ENCODE results near the gene STRBP. TPM values are rescaled to one million over a fixed set of nuclear protein-coding genes. Genes with fewer than 3 reads are reported as not detected.
"Not testable (repeated sequence)": the region's sequence is repeated elsewhere in the genome, so short reads cannot be mapped to it uniquely, and the experiment has no call there.

The STRBP gene
- polyA plus RNA-seq, 3 donors: 47.6 to 59.4 (median 52.2) TPM

DNA sequence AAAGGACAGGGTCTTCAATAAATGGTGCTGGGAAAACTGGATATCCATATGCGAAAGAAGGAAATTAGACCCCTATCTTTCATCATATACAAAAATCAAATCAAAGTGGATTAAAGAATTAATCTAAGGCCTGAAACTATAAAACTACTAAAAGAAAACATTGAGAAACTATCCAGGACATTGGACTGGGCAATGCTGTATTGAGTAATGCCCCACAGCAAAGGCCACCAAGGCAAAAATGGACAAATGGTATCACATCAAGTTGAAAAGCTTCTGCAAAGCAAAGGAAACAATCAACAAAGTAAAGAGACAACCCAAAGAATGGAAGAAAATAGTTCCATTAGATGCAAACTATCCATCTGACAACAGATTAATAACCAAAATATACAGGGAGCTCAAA, 72.3 kb downstream of the STRBP start:
- DNase-seq: no peak

- DNase-seq: no peak
Observed at GRCh38 chr9:123194023-123194422, 74.4 kb downstream of the STRBP start.

- peak; percentile 14 for DNase-seq
Observed at GRCh38 chr9:123191680-123192079, 76.7 kb downstream of the STRBP start.

DNA sequence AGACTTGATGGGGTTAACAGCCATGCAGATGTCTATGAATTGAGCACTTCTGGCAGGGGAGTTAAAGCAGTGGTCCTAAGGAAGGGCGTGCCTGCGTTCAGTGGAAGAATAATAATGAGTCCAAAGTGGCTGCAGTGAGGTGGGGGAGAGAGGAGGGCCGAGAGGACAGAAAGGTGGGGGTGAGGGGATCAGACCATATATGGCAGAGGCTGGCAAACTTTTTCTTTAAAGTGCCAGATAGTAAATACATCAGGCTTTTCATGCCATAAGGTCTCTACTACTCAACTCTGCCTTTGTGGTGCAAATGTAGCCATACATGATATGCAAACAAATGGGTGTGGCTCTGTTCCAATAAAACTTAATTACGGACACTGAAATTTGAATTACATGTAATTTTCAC, 77.1 kb downstream of the STRBP start:
- no peak for DNase-seq

- no peak for DNase-seq
Observed at GRCh38 chr9:123187131-123187530, 81.3 kb downstream of the STRBP start.

DNA sequence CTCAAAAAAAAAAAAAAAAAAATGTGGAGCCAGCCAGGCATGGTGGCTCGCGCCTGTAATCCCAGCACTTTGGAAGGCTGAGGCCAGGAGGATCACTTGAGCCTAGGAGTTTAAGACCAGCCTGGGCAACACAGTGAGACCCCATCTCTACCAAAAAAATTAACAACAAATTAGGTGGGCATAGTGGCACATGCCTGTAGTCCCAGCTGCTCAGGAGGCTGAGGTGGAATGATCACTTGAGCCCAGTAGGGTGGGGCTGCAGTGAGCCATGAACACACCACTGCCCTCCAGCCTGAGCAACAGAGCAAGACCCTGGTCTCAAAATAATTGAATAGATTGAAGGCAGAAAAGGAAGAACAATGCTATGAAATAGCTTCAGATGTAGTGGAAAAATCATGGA, 82.4 kb downstream of the STRBP start:
- not testable (repeated sequence) for DNase-seq

- no peak for DNase-seq
Observed at GRCh38 chr9:123176949-123177348, 91.4 kb downstream of the STRBP start.

- DNase-seq: no peak
Observed at GRCh38 chr9:123175854-123176629, 92.3 kb downstream of the STRBP start.

GRCh38 chr9:123174887-123175518, 93.4 kb downstream of the STRBP start:
- no peak for DNase-seq

GRCh38 chr9:123174079-123174478, 94.3 kb downstream of the STRBP start:
- no peak for DNase-seq

DNA sequence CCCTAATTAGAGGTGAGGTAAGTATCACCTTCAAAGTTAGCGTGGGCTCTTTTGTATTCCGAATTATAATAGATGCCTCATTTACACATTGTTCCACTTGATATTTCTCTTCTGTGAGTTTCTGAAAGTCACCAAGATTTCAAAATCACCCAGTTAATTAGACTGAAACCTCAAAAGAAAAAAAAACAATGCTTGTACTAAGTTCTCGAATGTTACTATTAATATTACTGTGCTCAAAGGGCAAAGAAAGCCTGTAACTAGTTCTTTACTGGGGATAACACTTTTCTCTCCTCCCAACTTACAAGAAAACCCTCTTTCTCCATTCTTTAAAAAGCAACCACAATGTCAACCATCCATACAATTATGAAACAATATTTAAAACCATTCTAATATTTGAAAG, 98.5 kb downstream of the STRBP start:
- DNase-seq: no peak

DNA sequence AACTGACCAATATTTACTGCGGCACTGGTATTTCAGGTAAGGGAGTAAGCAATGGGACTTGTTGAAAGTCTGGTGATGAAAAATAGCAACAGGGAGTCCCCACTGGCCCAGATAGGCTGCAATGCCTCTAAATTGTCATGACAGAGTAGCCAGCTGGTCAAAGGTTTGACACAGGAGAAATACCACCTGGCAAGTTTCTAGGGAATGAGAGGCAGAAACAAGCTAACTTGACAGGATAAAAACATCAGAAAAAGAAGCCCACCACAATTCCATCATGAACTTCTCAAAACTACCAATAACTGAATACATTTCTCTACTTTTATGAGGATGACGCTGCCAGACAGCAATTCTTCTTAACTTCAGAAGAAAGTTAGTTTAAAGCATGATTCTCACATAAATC, 99.8 kb downstream of the STRBP start:
- DNase-seq: peak; percentile 76

DNA sequence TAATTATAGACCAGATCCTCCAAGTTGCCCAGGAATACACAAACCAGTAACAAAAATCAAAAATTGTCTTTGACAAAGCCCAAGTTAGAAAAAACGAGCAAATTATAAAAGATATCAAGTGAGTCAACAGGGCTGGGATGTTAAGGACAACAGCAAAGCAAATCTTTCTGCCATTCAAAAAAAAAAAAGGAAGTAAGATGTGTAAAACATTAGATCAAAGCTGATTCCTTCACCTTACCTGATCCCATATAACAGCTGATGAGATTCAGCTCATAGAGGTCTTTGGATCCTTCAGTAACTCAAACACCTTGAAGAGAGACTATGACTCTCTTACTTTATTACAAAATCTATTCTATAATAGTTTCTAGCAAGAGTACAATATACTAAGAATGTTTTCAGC, 100.9 kb downstream of the STRBP start:
- no peak for DNase-seq

- DNase-seq: no peak
Observed at GRCh38 chr9:123165813-123166212, 102.6 kb downstream of the STRBP start.

- no peak for DNase-seq
Observed at GRCh38 chr9:123164285-123164684, 104.1 kb downstream of the STRBP start.

GRCh38 chr9:123162791-123163345, 105.5 kb downstream of the STRBP start:
- DNase-seq: no peak

DNA sequence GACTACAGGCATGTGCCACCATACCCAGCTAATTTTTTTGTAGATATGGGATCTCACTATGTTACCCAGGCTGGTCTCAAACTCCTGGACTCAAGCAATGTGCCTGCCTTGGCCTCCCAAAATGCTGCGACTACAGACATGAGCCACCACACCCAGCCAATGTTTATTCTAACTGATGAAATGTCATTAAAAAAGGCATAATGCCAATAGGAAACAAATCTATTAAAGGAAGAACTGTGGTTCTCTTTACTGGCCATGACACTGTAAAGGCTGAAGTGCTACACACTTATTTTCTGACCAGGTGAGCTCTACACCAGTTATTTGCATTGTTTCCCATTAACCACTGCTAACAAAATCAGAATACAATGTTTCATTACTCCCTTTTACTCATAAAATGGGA, 106.0 kb downstream of the STRBP start:
- no peak for DNase-seq

GRCh38 chr9:123157221-123157620, 111.2 kb downstream of the STRBP start:
- DNase-seq: no peak

DNA sequence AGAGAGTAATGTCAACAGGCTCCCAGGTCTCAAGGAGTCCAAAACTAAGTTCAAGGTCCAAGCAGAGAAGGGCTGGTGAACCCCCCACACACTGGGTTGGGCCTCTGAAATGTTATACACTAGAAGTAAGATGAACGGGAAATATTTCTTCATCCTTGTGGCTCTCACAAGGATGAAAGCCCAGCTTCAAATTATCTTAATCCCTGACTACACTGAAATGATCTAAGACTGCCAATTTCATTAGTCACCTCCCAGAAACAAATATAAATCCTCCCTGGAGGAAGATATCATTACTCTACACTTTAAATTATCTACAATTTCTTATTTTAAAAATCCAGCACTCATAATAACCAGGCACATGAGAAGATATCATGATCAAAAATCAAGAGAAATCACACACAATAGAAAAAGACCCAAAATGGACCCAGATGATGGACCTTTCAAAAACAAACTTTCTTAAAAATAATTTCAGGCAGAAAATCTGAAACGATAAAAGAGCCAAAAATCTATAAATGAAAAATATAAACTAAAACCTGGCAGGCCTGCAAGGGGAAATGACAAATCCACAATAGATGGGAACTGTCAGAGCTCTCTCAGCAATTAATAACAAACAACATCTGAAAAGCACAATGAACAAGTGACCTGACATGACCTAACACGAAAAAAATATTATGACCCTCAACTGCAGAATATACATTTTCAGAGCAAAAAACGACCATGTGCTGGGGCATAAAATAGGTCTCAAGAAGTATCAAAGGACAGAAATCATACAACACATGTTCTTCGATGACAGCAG, 117.5 kb downstream of the STRBP start:
- DNase-seq: no peak

DNA sequence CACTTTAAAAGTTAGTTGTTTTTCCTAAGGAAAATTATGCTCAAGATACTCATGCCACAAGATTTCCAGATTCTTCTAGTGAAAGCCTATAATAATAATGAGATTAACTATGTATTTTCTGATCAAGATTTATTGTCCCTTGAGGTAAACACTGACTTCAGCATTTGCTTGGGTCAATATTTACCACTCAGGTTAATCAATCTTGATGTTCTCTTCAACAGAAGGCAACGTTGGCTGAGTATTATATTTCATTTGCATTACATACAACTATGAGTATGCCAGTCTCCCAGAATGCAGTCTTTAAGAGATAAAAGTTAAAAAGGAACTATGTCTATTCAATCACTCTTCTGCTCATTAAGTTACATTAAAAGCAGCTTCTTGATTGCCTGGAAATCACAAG, 119.3 kb downstream of the STRBP start:
- DNase-seq: no peak

GRCh38 chr9:123138163-123138562, 130.2 kb downstream of the STRBP start:
- DNase-seq: peak; percentile 30

DNA sequence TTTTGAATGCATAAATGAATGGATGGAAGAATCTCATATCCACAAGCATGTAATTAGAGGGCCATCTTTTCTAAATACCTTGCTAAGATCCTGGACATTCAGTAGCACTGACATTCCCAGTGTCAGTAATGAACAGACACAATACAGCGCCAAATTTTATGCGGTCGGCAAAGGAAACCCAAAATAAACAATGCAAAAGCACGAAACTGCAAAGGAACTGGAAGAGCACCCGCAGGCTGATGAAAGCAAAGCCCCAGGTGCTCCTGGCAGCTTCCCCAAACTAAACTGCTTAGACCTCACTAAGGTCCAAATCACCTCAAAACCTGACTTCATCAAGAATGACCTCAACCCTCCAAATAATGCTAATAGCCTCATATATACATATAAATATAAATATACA, 133.0 kb downstream of the STRBP start:
- DNase-seq: no peak

- no peak for DNase-seq
Observed at GRCh38 chr9:123132696-123133095, 135.7 kb downstream of the STRBP start.

Data from renal pelvis (tissue), 4 donors.